Measurements from ENCODE around the gene PTPN1.

- TF ChIP-seq CTCF (IDR thresholded peaks at IDR 0.05), result no peak
- TF ChIP-seq ZFX (IDR thresholded peaks at IDR 0.05; ENCODE audit: borderline replicate concordance), result no peak
These were observed 31.4 kb downstream of the PTPN1 start for GRCh38 chr20:50541606-50542041.

Measured in 22Rv1 (cell line).